Measurements from ENCODE around the gene KIF20B. TPM values are rescaled to one million over a fixed set of nuclear protein-coding genes. Genes with fewer than 3 reads are reported as not detected.
A peak's percentile ranks its signal among the peaks of the same experiment; 100 is the strongest.
"Not testable (repeated sequence)": the region's sequence is repeated elsewhere in the genome, so short reads cannot be mapped to it uniquely, and the experiment has no call there.

Gene KIF20B
- total RNA-seq, 1 donor from 2014 or later = 7.2 TPM

- H3K36me3 Mint-ChIP-seq (ENCODE audit: low read depth) = peaks cover 5% of the 10 kb centered on the region
Measured at GRCh38 chr10:89744026-89744425, 42.6 kb downstream of the KIF20B start.

GRCh38 chr10:89745903-89746302 is 44.5 kb downstream of the KIF20B start:
- DNase-seq (ENCODE audit: low spot score) = peak; percentile 30
- H3K27ac Mint-ChIP-seq (ENCODE audit: unreplicated experiment) = no peak overlapping the region
- H3K4me3 Mint-ChIP-seq (ENCODE audit: unreplicated experiment) = no peak overlapping the region
- H3K36me3 Mint-ChIP-seq (ENCODE audit: low read depth) = peaks cover 3% of the 10 kb centered on the region
- no peak for TF ChIP-seq CTCF (IDR thresholded peaks at IDR 0.05)
- H3K9me3 Mint-ChIP-seq (ENCODE audit: low read depth) = no peaks in the 10 kb centered on the region
- peaks cover 4% of the 10 kb centered on the region for H3K4me1 Mint-ChIP-seq (ENCODE audit: low read depth)
- no peaks in the 10 kb centered on the region for H3K27me3 Mint-ChIP-seq (ENCODE audit: low read depth)

More at GRCh38 chr10:89744026-89744425, 42.6 kb downstream of the KIF20B start:
- no peak for DNase-seq (ENCODE audit: low spot score)
- Mint-ChIP-seq H3K27me3 (ENCODE audit: low read depth) (no peaks in the 10 kb centered on the region), H3K4me3 (ENCODE audit: unreplicated experiment) (no peak overlapping the region), H3K9me3 (ENCODE audit: low read depth) (no peaks in the 10 kb centered on the region), H3K4me1 (ENCODE audit: low read depth) (peaks cover 4% of the 10 kb centered on the region), H3K27ac (ENCODE audit: unreplicated experiment) (no peak overlapping the region)
- TF ChIP-seq CTCF (IDR thresholded peaks at IDR 0.05) = no peak

- Mint-ChIP-seq H3K27me3 (ENCODE audit: low read depth) (no peaks in the 10 kb centered on the region), H3K4me3 (ENCODE audit: unreplicated experiment) (no peak overlapping the region), H3K9me3 (ENCODE audit: low read depth) (no peaks in the 10 kb centered on the region), H3K4me1 (ENCODE audit: low read depth) (no peaks in the 10 kb centered on the region), H3K27ac (ENCODE audit: unreplicated experiment) (no peak overlapping the region), H3K36me3 (ENCODE audit: low read depth) (peaks cover 3% of the 10 kb centered on the region)
- no peak for DNase-seq (ENCODE audit: low spot score)
- TF ChIP-seq CTCF (IDR thresholded peaks at IDR 0.05) = no peak
Measured at GRCh38 chr10:89750441-89750840, 49.1 kb downstream of the KIF20B start.

GRCh38 chr10:89755374-89755773 is 54.0 kb downstream of the KIF20B start:
- DNase-seq (ENCODE audit: low spot score) = no peak
- Mint-ChIP-seq H3K27ac (ENCODE audit: unreplicated experiment) (no peak overlapping the region), H3K4me3 (ENCODE audit: unreplicated experiment) (no peak overlapping the region), H3K9me3 (ENCODE audit: low read depth) (no peaks in the 10 kb centered on the region), H3K36me3 (ENCODE audit: low read depth) (peaks cover 3% of the 10 kb centered on the region), H3K27me3 (ENCODE audit: low read depth) (no peaks in the 10 kb centered on the region), H3K4me1 (ENCODE audit: low read depth) (no peaks in the 10 kb centered on the region)
- TF ChIP-seq CTCF (IDR thresholded peaks at IDR 0.05) = no peak

- no peaks in the 10 kb centered on the region for H3K27me3 Mint-ChIP-seq (ENCODE audit: low read depth)
- no peaks in the 10 kb centered on the region for H3K9me3 Mint-ChIP-seq (ENCODE audit: low read depth)
- peaks cover 8% of the 10 kb centered on the region for H3K36me3 Mint-ChIP-seq (ENCODE audit: low read depth)
- no peaks in the 10 kb centered on the region for H3K4me1 Mint-ChIP-seq (ENCODE audit: low read depth)
- TF ChIP-seq CTCF (IDR thresholded peaks at IDR 0.05) = no peak
- DNase-seq (ENCODE audit: low spot score) = no peak
- no peak overlapping the region for H3K4me3 Mint-ChIP-seq (ENCODE audit: unreplicated experiment)
- H3K27ac Mint-ChIP-seq (ENCODE audit: unreplicated experiment) = no peak overlapping the region
Measured at GRCh38 chr10:89759531-89759930, 58.1 kb downstream of the KIF20B start.

GRCh38 chr10:89763671-89764070 is 62.3 kb downstream of the KIF20B start:
- not testable (repeated sequence) for H3K27ac Mint-ChIP-seq (ENCODE audit: unreplicated experiment); H3K9me3 Mint-ChIP-seq (ENCODE audit: low read depth); H3K4me1 Mint-ChIP-seq (ENCODE audit: low read depth); H3K27me3 Mint-ChIP-seq (ENCODE audit: low read depth); H3K4me3 Mint-ChIP-seq (ENCODE audit: unreplicated experiment); DNase-seq (ENCODE audit: low spot score)
- H3K36me3 Mint-ChIP-seq (ENCODE audit: low read depth) = peaks cover 14% of the 10 kb centered on the region
